GM18517 (cell line): ENCODE measurements around the gene GALR3.

Source experiments
- ATAC-seq: cut with Tn5 transposase; IDR thresholded peaks from one replicate; pipeline ENCODE4 v1.9.1; 2021; ENCODE audit warnings: mild to moderate bottlenecking, moderate library complexity; ENCODE audit not compliant: unreplicated experiment

The GALR3 gene

GRCh38 chr22:37803195-37803638 is 20.0 kb upstream of the GALR3 start:
- ATAC-seq: no peak

- ATAC-seq: no peak
Measured at GRCh38 chr22:37803639-37804351, 19.4 kb upstream of the GALR3 start.

GRCh38 chr22:37804352-37804880 is 18.8 kb upstream of the GALR3 start:
- no peak for ATAC-seq

- no peak for ATAC-seq
Measured at GRCh38 chr22:37804881-37805809, 18.0 kb upstream of the GALR3 start.

GRCh38 chr22:37805810-37806277 is 17.3 kb upstream of the GALR3 start:
- no peak for ATAC-seq

- no peak for ATAC-seq
Measured at GRCh38 chr22:37806409-37807333, 16.5 kb upstream of the GALR3 start.

- ATAC-seq: no peak
Measured at GRCh38 chr22:37807410-37808293, 15.5 kb upstream of the GALR3 start, which contains the start of gene GCAT. Gene GCAT (plus strand): TSS chr22:37807934. CDS start chr22:37807968, 34 bp downstream.

GRCh38 chr22:37808294-37808657 is 14.9 kb upstream of the GALR3 start:
- no peak for ATAC-seq

GRCh38 chr22:37809672-37810333 is 13.4 kb upstream of the GALR3 start:
- no peak for ATAC-seq

GRCh38 chr22:37811867-37812266 is 11.3 kb upstream of the GALR3 start:
- ATAC-seq: no peak

GRCh38 chr22:37812869-37813678 is 10.1 kb upstream of the GALR3 start:
- ATAC-seq: no peak

GRCh38 chr22:37815593-37815992 is 7.6 kb upstream of the GALR3 start:
- no peak for ATAC-seq

- ATAC-seq: no peak
Measured at GRCh38 chr22:37816543-37817180, 6.5 kb upstream of the GALR3 start.

GRCh38 chr22:37817705-37818408 is 5.3 kb upstream of the GALR3 start:
- ATAC-seq: no peak

GRCh38 chr22:37818409-37819104 is 4.6 kb upstream of the GALR3 start:
- no peak for ATAC-seq

GRCh38 chr22:37819105-37819433 is 4.1 kb upstream of the GALR3 start:
- no peak for ATAC-seq

GRCh38 chr22:37820350-37820749 is 2.8 kb upstream of the GALR3 start:
- ATAC-seq: no peak
